ENCODE results near the gene RNF5.
A peak's percentile ranks its signal among the peaks of the same experiment; 100 is the strongest.

Gene RNF5

GRCh38 chr6:32167761-32168262 is 10.4 kb upstream of the RNF5 start:
- H3K27me3 ChIP-seq (ENCODE audit: insufficient read depth, low read length), result no peaks in the 10 kb centered on the region
- H3K36me3 ChIP-seq (ENCODE audit: insufficient read depth, low read length), result peaks cover 4% of the 10 kb centered on the region; the same call in 1 of the 2 replicates
- H3K4me3 ChIP-seq (ENCODE audit: low read depth, low read length), result no peak overlapping the region
- peaks cover 16% of the 10 kb centered on the region for H3K4me1 ChIP-seq (ENCODE audit: control insufficient read depth, insufficient read depth, low read length, unreplicated experiment)
- H3K27ac ChIP-seq (ENCODE audit: low read depth, low read length), result no peak overlapping the region
- H3K79me2 ChIP-seq (ENCODE audit: control insufficient read depth, insufficient read depth, low read length, unreplicated experiment), result peaks cover 5% of the 10 kb centered on the region
- no peak overlapping the region for H2AFZ ChIP-seq (ENCODE audit: low read length, unreplicated experiment)

DNA sequence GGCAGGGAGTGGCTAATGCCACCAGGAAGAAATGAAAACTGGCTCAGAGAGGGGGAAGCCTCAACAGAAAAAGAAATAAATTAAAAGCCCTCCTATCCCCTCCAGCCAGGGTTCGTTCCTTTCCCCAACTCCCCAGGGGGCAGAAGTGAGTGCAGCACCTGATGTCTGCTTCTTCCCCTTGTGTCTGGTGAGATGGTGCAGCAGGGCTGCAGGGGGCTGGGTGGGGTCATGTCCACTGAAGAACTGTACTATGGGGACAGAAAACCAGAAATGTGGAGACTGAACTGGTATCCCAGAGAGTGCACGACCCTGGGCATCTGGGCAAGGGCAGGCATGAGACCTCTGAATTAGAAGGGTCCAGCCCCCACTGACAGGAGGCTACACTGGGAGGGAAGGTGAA is 9.9 kb upstream of the RNF5 start:
- Histone ChIP-seq H3K4me3 (ENCODE audit: low read depth, low read length) (no peak overlapping the region), H2AFZ (ENCODE audit: low read length, unreplicated experiment) (no peak overlapping the region), H3K27ac (ENCODE audit: low read depth, low read length) (no peak overlapping the region), H3K27me3 (ENCODE audit: insufficient read depth, low read length) (no peaks in the 10 kb centered on the region), H3K36me3 (ENCODE audit: insufficient read depth, low read length) (peaks cover 4% of the 10 kb centered on the region; the same call in 1 of the 2 replicates), H3K79me2 (ENCODE audit: control insufficient read depth, insufficient read depth, low read length, unreplicated experiment) (peaks cover 10% of the 10 kb centered on the region), H3K4me1 (ENCODE audit: control insufficient read depth, insufficient read depth, low read length, unreplicated experiment) (peaks cover 16% of the 10 kb centered on the region)

DNA sequence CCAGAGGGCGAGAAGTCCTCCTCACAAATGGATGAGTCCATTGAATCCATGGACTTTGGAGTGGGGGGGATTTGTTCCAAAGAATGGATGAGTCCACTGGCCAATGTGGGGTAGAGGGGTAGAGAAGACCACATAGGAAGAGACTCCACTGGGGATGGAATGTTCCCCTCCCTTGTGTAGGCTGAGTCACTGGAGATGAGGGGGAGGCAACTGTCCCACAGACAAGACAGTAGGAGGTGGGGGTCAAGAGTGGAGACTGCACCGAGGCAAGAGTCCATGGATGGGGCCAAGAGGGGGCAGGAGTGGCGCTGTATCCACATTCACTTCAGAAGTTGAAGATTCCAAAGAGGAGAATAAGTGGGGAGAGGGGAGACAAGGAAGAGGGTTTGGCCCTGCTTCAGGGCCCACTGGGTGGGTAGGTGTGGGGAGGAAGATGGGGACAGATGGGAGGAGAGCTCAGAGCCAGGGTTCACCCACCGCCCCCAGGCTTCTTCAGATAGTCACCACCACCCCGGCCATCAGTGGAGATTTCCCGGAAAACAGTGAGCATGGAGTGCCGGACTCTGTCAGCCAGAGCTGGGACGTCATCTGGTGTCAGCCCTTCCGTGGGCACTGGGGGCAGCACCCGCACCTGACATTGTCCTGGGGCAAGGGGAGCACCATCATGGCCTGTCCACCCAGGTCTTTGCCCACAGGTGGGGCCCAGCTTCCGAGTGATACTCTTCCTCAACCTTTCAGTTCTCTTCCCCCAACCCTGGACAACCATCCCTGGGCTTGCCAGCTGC is 9.2 kb upstream of the RNF5 start:
- Histone ChIP-seq H3K4me1 (ENCODE audit: control insufficient read depth, insufficient read depth, low read length, unreplicated experiment) (peaks cover 16% of the 10 kb centered on the region), H3K27me3 (ENCODE audit: insufficient read depth, low read length) (no peaks in the 10 kb centered on the region), H3K27ac (ENCODE audit: low read depth, low read length) (no peak overlapping the region), H2AFZ (ENCODE audit: low read length, unreplicated experiment) (no peak overlapping the region), H3K4me3 (ENCODE audit: low read depth, low read length) (no peak overlapping the region), H3K36me3 (ENCODE audit: insufficient read depth, low read length) (peaks cover 4% of the 10 kb centered on the region; the same call in 1 of the 2 replicates), H3K79me2 (ENCODE audit: control insufficient read depth, insufficient read depth, low read length, unreplicated experiment) (peaks cover 17% of the 10 kb centered on the region)

- peaks cover 26% of the 10 kb centered on the region for H3K4me1 ChIP-seq (ENCODE audit: control insufficient read depth, insufficient read depth, low read length, unreplicated experiment)
- no peak overlapping the region for H3K4me3 ChIP-seq (ENCODE audit: low read depth, low read length)
- H3K36me3 ChIP-seq (ENCODE audit: insufficient read depth, low read length), result peaks cover 4% of the 10 kb centered on the region; the same call in 1 of the 2 replicates
- H2AFZ ChIP-seq (ENCODE audit: low read length, unreplicated experiment), result no peak overlapping the region
- no peak overlapping the region for H3K27ac ChIP-seq (ENCODE audit: low read depth, low read length)
- no peaks in the 10 kb centered on the region for H3K27me3 ChIP-seq (ENCODE audit: insufficient read depth, low read length)
- peaks cover 30% of the 10 kb centered on the region for H3K79me2 ChIP-seq (ENCODE audit: control insufficient read depth, insufficient read depth, low read length, unreplicated experiment)
Measured at GRCh38 chr6:32170294-32170693, 7.9 kb upstream of the RNF5 start.

GRCh38 chr6:32171234-32171633 is 7.0 kb upstream of the RNF5 start:
- Histone ChIP-seq H3K36me3 (ENCODE audit: insufficient read depth, low read length) (peaks cover 4% of the 10 kb centered on the region; the same call in 1 of the 2 replicates), H3K79me2 (ENCODE audit: control insufficient read depth, insufficient read depth, low read length, unreplicated experiment) (peaks cover 36% of the 10 kb centered on the region), H3K4me1 (ENCODE audit: control insufficient read depth, insufficient read depth, low read length, unreplicated experiment) (peaks cover 27% of the 10 kb centered on the region), H3K27ac (ENCODE audit: low read depth, low read length) (no peak overlapping the region), H3K27me3 (ENCODE audit: insufficient read depth, low read length) (no peaks in the 10 kb centered on the region), H3K4me3 (ENCODE audit: low read depth, low read length) (no peak overlapping the region), H2AFZ (ENCODE audit: low read length, unreplicated experiment) (no peak overlapping the region)

DNA sequence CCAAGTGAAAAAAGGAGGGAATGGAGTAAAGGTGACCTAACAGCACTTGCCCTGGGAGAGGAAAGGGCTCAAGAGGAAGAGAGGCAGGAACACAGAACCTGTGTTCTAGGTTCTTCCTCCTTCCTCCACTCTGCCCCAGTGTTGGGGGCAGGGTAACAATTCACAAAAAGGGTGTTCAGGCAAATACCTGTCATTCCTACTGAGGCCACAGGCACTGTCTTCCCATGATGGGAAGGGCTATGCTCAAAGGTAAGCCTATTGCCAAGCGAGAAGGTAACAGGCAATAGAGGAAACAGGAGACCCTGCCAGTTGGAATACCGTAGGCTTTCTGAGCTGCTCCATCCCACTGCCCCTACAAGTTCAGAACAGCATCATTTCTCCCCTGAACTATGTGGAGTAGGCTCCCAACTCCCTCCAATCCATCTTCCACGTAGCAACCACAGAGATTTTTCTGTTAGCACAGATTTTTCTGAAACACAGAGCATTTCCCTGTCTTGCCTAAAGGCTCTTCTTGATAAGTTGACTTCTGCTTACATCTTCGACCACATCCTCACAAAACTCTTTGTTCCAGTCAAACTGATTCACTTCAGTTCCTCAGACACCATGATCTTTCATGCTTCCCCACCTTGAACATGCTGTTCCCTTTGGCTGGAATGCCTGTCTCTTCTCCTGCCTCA is 5.0 kb upstream of the RNF5 start:
- H3K27me3 ChIP-seq (ENCODE audit: insufficient read depth, low read length), result no peaks in the 10 kb centered on the region
- H3K4me3 ChIP-seq (ENCODE audit: low read depth, low read length), result no peak overlapping the region
- H3K27ac ChIP-seq (ENCODE audit: low read depth, low read length), result no peak overlapping the region

GRCh38 chr6:32174416-32174815 is 3.8 kb upstream of the RNF5 start:
- H3K36me3 ChIP-seq (ENCODE audit: insufficient read depth, low read length), result no peaks in the 10 kb centered on the region; the same call in 1 of the 2 replicates
- no peak overlapping the region for H2AFZ ChIP-seq (ENCODE audit: low read length, unreplicated experiment)
- H3K27me3 ChIP-seq (ENCODE audit: insufficient read depth, low read length), result no peaks in the 10 kb centered on the region
- H3K79me2 ChIP-seq (ENCODE audit: control insufficient read depth, insufficient read depth, low read length, unreplicated experiment), result peaks cover 44% of the 10 kb centered on the region
- peaks cover 24% of the 10 kb centered on the region for H3K4me1 ChIP-seq (ENCODE audit: control insufficient read depth, insufficient read depth, low read length, unreplicated experiment)
- no peak overlapping the region for H3K27ac ChIP-seq (ENCODE audit: low read depth, low read length)
- H3K4me3 ChIP-seq (ENCODE audit: low read depth, low read length), result peak overlapping the region; percentile 96

More for the DNA sequence above, 5.0 kb upstream of the RNF5 start:
- Histone ChIP-seq H3K79me2 (ENCODE audit: control insufficient read depth, insufficient read depth, low read length, unreplicated experiment) (peaks cover 36% of the 10 kb centered on the region), H3K4me1 (ENCODE audit: control insufficient read depth, insufficient read depth, low read length, unreplicated experiment) (peaks cover 35% of the 10 kb centered on the region), H2AFZ (ENCODE audit: low read length, unreplicated experiment) (no peak overlapping the region), H3K36me3 (ENCODE audit: insufficient read depth, low read length) (no peaks in the 10 kb centered on the region; the same call in 1 of the 2 replicates)

GRCh38 chr6:32175322-32175710 is 2.9 kb upstream of the RNF5 start:
- peaks cover 47% of the 10 kb centered on the region for H3K79me2 ChIP-seq (ENCODE audit: control insufficient read depth, insufficient read depth, low read length, unreplicated experiment)
- H3K27ac ChIP-seq (ENCODE audit: low read depth, low read length), result no peak overlapping the region
- peak overlapping the region; percentile 59 for H2AFZ ChIP-seq (ENCODE audit: low read length, unreplicated experiment)
- H3K36me3 ChIP-seq (ENCODE audit: insufficient read depth, low read length), result no peaks in the 10 kb centered on the region; the same call in 1 of the 2 replicates
- H3K4me3 ChIP-seq (ENCODE audit: low read depth, low read length), result peak overlapping the region; percentile 96
- no peaks in the 10 kb centered on the region for H3K27me3 ChIP-seq (ENCODE audit: insufficient read depth, low read length)
- peaks cover 20% of the 10 kb centered on the region for H3K4me1 ChIP-seq (ENCODE audit: control insufficient read depth, insufficient read depth, low read length, unreplicated experiment)

DNA sequence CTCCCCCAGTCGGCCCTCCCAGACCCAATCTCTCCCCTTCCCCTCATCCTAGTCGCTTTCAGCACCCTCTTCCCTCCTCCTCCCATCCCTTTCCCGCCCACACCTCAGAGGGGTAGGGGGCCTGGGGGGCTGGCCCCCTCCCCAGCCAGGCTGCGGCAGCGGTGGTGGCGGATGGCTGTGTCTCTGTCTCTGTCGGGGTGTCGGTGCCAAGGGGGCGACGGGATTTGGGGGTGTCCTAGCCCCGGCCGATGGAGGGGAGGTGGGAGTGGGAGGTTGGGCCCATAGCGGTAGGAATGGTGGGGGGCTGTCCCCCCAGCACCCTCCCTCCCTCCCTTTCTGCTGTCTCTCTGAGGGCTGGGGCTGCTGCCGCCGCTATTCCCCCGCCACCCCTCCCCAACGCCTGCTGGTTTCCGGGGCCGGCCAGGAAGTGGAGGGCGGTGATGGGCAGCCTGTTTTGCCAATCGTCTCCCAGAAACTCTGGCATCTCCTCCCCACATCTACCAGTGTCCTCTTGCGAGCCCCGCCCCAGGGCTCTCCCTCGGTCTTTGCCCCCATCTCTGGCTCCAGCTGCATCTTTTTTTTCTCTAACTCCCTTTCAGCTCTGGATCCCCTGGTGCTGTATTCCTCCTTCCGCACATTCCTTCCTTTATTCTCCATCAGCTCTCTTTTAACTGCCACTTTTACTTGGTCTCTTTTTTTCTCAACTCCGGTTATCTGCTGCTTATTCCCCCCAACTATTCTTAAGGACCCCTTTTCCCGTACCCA is 2.3 kb upstream of the RNF5 start, which contains the start of gene AGPAT1:
Gene AGPAT1 (minus strand): TSS at position 374 of the 765 bp plus-strand sequence. CDS start 4,588 bp downstream, outside the sequence.
- Histone ChIP-seq H2AFZ (ENCODE audit: low read length, unreplicated experiment) (peak within 1 kb of the TSS; percentile 86), H3K27me3 (ENCODE audit: insufficient read depth, low read length) (no peaks in the 10 kb centered on the region), H3K79me2 (ENCODE audit: control insufficient read depth, insufficient read depth, low read length, unreplicated experiment) (peaks cover 47% of the 10 kb centered on the region), H3K27ac (ENCODE audit: low read depth, low read length) (peak within 1 kb of the TSS; percentile 97), H3K4me3 (ENCODE audit: low read depth, low read length) (peak within 1 kb of the TSS; percentile 96), H3K4me1 (ENCODE audit: control insufficient read depth, insufficient read depth, low read length, unreplicated experiment) (peaks cover 19% of the 10 kb centered on the region), H3K36me3 (ENCODE audit: insufficient read depth, low read length) (no peaks in the 10 kb centered on the region)

DNA sequence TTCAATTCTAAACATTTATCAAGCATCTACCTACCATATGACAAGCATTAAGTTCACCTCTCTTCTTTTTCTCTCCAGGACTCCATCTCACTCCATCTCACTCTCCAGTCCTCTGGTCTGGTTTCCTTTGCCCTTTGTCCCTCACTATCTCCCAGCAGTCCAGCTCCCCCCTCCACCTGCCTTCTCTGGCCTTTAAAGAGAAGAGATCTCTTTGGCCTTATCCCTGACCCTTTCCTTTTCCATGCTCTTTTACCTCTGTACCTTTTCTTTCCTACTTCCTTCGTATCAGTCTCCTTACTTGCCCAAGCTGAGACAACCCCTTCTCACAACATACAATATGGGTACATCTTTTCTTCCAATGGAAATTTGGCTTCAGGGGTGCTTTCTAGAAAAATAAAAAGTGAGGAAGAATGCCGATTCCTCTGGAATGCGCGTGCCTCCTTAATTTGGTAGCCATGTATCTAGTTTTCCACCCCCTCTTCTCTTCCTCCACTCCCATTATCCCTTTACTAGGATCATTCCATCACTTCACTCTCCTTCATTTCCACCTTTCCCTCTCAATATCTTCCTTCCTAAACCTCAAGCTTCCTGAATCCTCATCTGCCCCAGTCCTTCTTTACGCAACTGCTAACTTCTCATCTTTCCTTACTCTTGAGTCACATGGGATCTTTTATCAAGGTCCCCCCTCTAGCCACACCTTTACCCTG is 1.6 kb upstream of the RNF5 start:
- Histone ChIP-seq H3K4me1 (ENCODE audit: control insufficient read depth, insufficient read depth, low read length, unreplicated experiment) (peaks cover 19% of the 10 kb centered on the region), H3K27me3 (ENCODE audit: insufficient read depth, low read length) (no peaks in the 10 kb centered on the region)

More for the DNA sequence above, 1.6 kb upstream of the RNF5 start:
- Histone ChIP-seq H2AFZ (ENCODE audit: low read length, unreplicated experiment) (peak overlapping the region; percentile 86), H3K4me3 (ENCODE audit: low read depth, low read length) (peak overlapping the region; percentile 96), H3K27ac (ENCODE audit: low read depth, low read length) (peak overlapping the region; percentile 97), H3K36me3 (ENCODE audit: insufficient read depth, low read length) (no peaks in the 10 kb centered on the region), H3K79me2 (ENCODE audit: control insufficient read depth, insufficient read depth, low read length, unreplicated experiment) (peaks cover 47% of the 10 kb centered on the region)

Measured in ACC112 (cell line).